B cell (primary cell): ENCODE measurements around the gene GKN1. TPM values are rescaled to one million over a fixed set of nuclear protein-coding genes. Genes with fewer than 3 reads are reported as not detected.

Source experiments
- ATAC-seq: fragments of 200-7000 bp; cut with Tn5 transposase; one replicate; pipeline ENCODE4 v1.10.0; 2021; ENCODE audit warnings: low read depth, mild to moderate bottlenecking, moderate number of reproducible peaks, moderate library complexity
- CTCF ChIA-PET: fragments of 350-600 bp; sonication (Branson Sonifier 250); formaldehyde crosslinking; loops from one replicate; lab custom pipeline; 2021; ENCODE audit warnings: antibody characterized with exemption, inconsistent platforms; lab: Charles Lee
- POLR2A ChIA-PET: fragments of 350-600 bp; sonication (Branson Sonifier 250); formaldehyde crosslinking; loops from one replicate; lab custom pipeline; 2021; ENCODE audit warnings: antibody characterized with exemption; lab: Charles Lee
- DNase-seq: peaks from one replicate; pipeline ENCODE4 v3.0.0; 2013
- H2AFZ ChIP-seq: 2 replicates; pipeline ENCODE4 v1.6.1; 2012; ENCODE audit warnings: mild to moderate bottlenecking, low read depth, low read length; ENCODE audit not compliant: insufficient read depth, poor library complexity, severe bottlenecking
- H3K27ac ChIP-seq, 2 donors: 1 replicate in 1 of 2; 2 replicates in 1 of 2; pipeline ENCODE4 v1.5.1; 2012 to 2013; ENCODE audit warnings: low read length in 2 of 2, mild to moderate bottlenecking in 2 of 2, moderate library complexity in 1 of 2
- H3K27me3 ChIP-seq, 4 experiments: fragments of 200-600 bp in 1 of 4; sonication (generic) in 1 of 4; replicated peaks in 1 of 4; 1 replicate in 2 of 4; 2 replicates in 2 of 4; pipeline versions ENCODE4 v1.6.1 to v1.7.0; 2013 to 2016; ENCODE audit warnings: low read length in 3 of 4, mild to moderate bottlenecking in 2 of 4, mixed read lengths in 1 of 4, moderate library complexity in 1 of 4; ENCODE audit not compliant: insufficient read depth in 4 of 4, control insufficient read depth in 3 of 4; ENCODE audit errors: control extremely low read depth in 1 of 4
- H3K36me3 ChIP-seq, 2 experiments: replicated peaks in 1 of 2; 1 replicate in 1 of 2; 2 replicates in 1 of 2; pipeline versions ENCODE4 v1.6.1 to v1.7.1; 2013; ENCODE audit warnings: low read length in 1 of 2; ENCODE audit not compliant: insufficient read depth in 2 of 2, control insufficient read depth in 1 of 2; ENCODE audit errors: control extremely low read depth in 1 of 2, extremely low read depth in 1 of 2
- H3K4me1 ChIP-seq, 2 donors: fragments of 200-600 bp in 1 of 2; sonication (generic) in 1 of 2; 1 replicate in 1 of 2; 2 replicates in 1 of 2; pipeline versions ENCODE4 v1.5.1 to v1.6.1; 2013 to 2017; ENCODE audit warnings: low read length in 2 of 2; ENCODE audit not compliant: control insufficient read depth in 2 of 2, insufficient read depth in 2 of 2
- H3K4me2 ChIP-seq: replicated peaks from 2 replicates; pipeline ENCODE3; 2012; ENCODE audit warnings: mild to moderate bottlenecking, low read depth, low read length; ENCODE audit not compliant: poor library complexity, severe bottlenecking
- H3K4me3 ChIP-seq, 5 experiments: fragments of 200-600 bp in 1 of 5; sonication (generic) in 1 of 5; 1 replicate in 3 of 5; 2 replicates in 2 of 5; pipeline versions ENCODE4 v1.5.1 to v1.7.0; 2011 to 2016; ENCODE audit warnings: low read length in 4 of 5, mild to moderate bottlenecking in 4 of 5, low read depth in 2 of 5, control low read depth in 1 of 5, moderate library complexity in 1 of 5; ENCODE audit not compliant: insufficient read depth in 1 of 5; ENCODE audit errors: control extremely low read depth in 1 of 5, extremely low read depth in 1 of 5
- H3K79me2 ChIP-seq: fragments of 200-600 bp; sonication (generic); one replicate; pipeline ENCODE4 v1.6.0; 2016; ENCODE audit warnings: low read length; ENCODE audit not compliant: control insufficient read depth, insufficient read depth
- H3K9ac ChIP-seq: fragments of 200-600 bp; sonication (generic); 2 replicates; pipeline ENCODE4 v1.6.1; 2017; ENCODE audit warnings: mild to moderate bottlenecking, low read length, moderate library complexity
- H3K9me3 ChIP-seq, 3 donors: one replicate each; pipeline versions ENCODE4 v1.6.1 to v1.7.1; 2013; ENCODE audit warnings: low read length in 2 of 3; ENCODE audit not compliant: control insufficient read depth in 2 of 3, insufficient read depth in 1 of 3; ENCODE audit errors: control extremely low read depth in 1 of 3
- H4K20me1 ChIP-seq: 2 replicates; pipeline ENCODE4 v1.6.0; 2012; ENCODE audit warnings: mild to moderate bottlenecking, low read length; ENCODE audit not compliant: insufficient read depth, control insufficient read depth, poor library complexity, severe bottlenecking
- H3K27ac Mint-ChIP-seq: one replicate; pipeline ENCODE4 v1.8.0; 2021; ENCODE audit warnings: mixed read lengths
- H3K27me3 Mint-ChIP-seq: one replicate; pipeline ENCODE4 v1.8.0; 2021; ENCODE audit warnings: mixed read lengths
- H3K4me1 Mint-ChIP-seq: one replicate; pipeline ENCODE4 v1.8.0; 2021; ENCODE audit warnings: mixed read lengths
- H3K4me3 Mint-ChIP-seq: one replicate; pipeline ENCODE4 v1.8.0; 2021; ENCODE audit warnings: mixed read lengths
- H3K9me3 Mint-ChIP-seq: one replicate; pipeline ENCODE4 v1.8.0; 2022; ENCODE audit warnings: mixed read lengths; ENCODE audit not compliant: insufficient read depth
- EZH2 ChIP-seq: IDR thresholded peaks from 2 replicates; pipeline ENCODE4 v1.6.1; 2012; ENCODE audit warnings: borderline replicate concordance, low read depth, mild to moderate bottlenecking, moderate library complexity, low read length; ENCODE audit not compliant: insufficient read depth, poor library complexity, severe bottlenecking
- WGBS: methylation state at CpG from one replicate; pipeline ENCODE4 v1.1.5; 2013; ENCODE audit warnings: missing lambda C conversion rate; ENCODE audit not compliant: insufficient coverage; 5-methylcytosine and 5-hydroxymethylcytosine counted together
- intact Hi-C: fragments of 100-400 bp; cut with micrococcal nuclease; formaldehyde crosslinking; loops from one replicate; pipeline ENCODE4 v1.10.0; 2022
- polyA plus RNA-seq: library from polyadenylated mRNA; depleted of rRNA; stranded (reverse); fragments of >200 nt; gene quantifications from 2 replicates; pipeline ENCODE4 v1.2.3, GENCODE V29; 2012
- total RNA-seq, 2 donors: library from RNA; stranded (reverse); fragments of 120-200 nt in 1 of 2; gene quantifications; 1 replicate in 1 of 2; 2 replicates in 1 of 2; pipeline versions ENCODE4 v1.2.3 to v1.2.4, GENCODE V29; 2013 to 2022
- TF ChIP-seq, protein P1 (sequence below): fragments of 200-600 bp; IDR thresholded peaks from one replicate; pipeline ENCODE4 v1.8.0; 2022; ENCODE audit warnings: antibody characterized with exemption, mild to moderate bottlenecking

The GKN1 gene
- total and polyA plus RNA-seq, 2 donors (not counting 1 experiment from before 2014, with no cell fraction given) = not detected

DNA sequence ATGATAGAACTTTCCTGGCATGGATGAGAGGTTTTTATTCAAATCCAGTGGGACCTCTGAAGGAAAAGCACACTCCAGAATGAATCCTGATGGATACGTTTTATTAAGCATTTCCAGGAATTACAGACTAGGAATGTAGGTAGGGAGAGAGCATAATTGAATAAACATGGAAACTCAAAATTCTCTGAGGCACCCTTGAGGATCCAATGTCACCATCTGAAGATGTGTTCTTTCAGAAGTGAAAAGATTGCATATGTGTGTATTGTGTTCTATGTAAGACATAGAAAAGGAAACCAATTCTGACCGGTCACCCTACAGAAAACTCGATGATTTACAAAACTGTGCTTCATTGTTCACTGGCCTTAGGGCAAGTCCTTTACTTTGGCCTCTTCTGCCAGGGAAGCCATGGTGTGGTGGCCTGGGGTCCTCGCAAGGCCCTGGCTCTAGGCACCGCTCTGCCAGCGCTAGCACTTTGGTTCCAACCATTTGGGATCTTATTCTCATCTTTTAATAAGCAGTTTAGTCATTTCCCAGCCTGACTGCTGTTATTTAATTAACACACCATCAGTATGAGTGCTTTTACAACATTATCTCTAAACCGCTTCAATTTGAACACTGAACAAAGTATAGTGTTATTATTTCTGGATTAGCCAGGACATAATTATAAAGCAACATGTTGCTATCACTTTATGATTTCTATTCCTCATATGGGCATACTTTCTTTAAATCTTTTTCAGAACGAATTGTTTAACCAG is 4.5 kb upstream of the GKN1 start:
- Histone ChIP-seq H3K4me2 (no peak overlapping the region), H4K20me1 (no peaks in the 10 kb centered on the region), H3K4me3 (no peak overlapping the region), H3K9me3 (peaks cover 0 to 1% (median 0%) of the 10 kb centered on the region in 3 donors), H3K79me2 (no peaks in the 10 kb centered on the region), H3K36me3 (no peaks in the 10 kb centered on the region), H3K9ac (no peak overlapping the region), H2AFZ (no peak overlapping the region), H3K27me3 (peaks cover 0 to 9% (median 1%) of the 10 kb centered on the region in 4 experiments), H3K4me1 (no peaks in the 10 kb centered on the region), H3K27ac (no peak overlapping the region)
- H3K9me3 Mint-ChIP-seq = no peaks in the 10 kb centered on the region
- intact Hi-C loops = no loop called here
- no peak for DNase-seq
- TF ChIP-seq, protein P1, sequence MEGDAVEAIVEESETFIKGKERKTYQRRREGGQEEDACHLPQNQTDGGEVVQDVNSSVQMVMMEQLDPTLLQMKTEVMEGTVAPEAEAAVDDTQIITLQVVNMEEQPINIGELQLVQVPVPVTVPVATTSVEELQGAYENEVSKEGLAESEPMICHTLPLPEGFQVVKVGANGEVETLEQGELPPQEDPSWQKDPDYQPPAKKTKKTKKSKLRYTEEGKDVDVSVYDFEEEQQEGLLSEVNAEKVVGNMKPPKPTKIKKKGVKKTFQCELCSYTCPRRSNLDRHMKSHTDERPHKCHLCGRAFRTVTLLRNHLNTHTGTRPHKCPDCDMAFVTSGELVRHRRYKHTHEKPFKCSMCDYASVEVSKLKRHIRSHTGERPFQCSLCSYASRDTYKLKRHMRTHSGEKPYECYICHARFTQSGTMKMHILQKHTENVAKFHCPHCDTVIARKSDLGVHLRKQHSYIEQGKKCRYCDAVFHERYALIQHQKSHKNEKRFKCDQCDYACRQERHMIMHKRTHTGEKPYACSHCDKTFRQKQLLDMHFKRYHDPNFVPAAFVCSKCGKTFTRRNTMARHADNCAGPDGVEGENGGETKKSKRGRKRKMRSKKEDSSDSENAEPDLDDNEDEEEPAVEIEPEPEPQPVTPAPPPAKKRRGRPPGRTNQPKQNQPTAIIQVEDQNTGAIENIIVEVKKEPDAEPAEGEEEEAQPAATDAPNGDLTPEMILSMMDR = no peak
- TF ChIP-seq EZH2 = no peak
- WGBS = 97% methylated on average over 4 of the region's 8 CpGs
- CTCF ChIA-PET = no interaction called here
- no peaks in the 10 kb centered on the region for H3K4me1 Mint-ChIP-seq
- H3K4me3 Mint-ChIP-seq = no peak overlapping the region
- POLR2A ChIA-PET = no interaction called here
- H3K27ac Mint-ChIP-seq = no peak overlapping the region
- no peak for ATAC-seq
- H3K27me3 Mint-ChIP-seq = peaks cover 10% of the 10 kb centered on the region

GRCh38 chr2:68970566-68971265 is 3.7 kb upstream of the GKN1 start:
- Histone ChIP-seq H3K36me3 (no peaks in the 10 kb centered on the region), H4K20me1 (no peaks in the 10 kb centered on the region), H3K4me3 (no peak overlapping the region), H3K27me3 (peaks cover 0 to 9% (median 3%) of the 10 kb centered on the region in 4 experiments), H3K79me2 (no peaks in the 10 kb centered on the region), H3K4me2 (no peak overlapping the region), H2AFZ (no peak overlapping the region), H3K9me3 (peaks cover 0 to 1% (median 0%) of the 10 kb centered on the region in 3 donors), H3K27ac (no peak overlapping the region), H3K4me1 (no peaks in the 10 kb centered on the region), H3K9ac (no peak overlapping the region)
- Mint-ChIP-seq H3K27ac (no peak overlapping the region), H3K4me1 (no peaks in the 10 kb centered on the region), H3K9me3 (no peaks in the 10 kb centered on the region), H3K4me3 (no peak overlapping the region), H3K27me3 (peaks cover 9% of the 10 kb centered on the region)
- intact Hi-C loops = no loop called here
- TF ChIP-seq, protein P1 = no peak
- TF ChIP-seq EZH2 = no peak
- CTCF ChIA-PET = no interaction called here
- DNase-seq (no peak), ATAC-seq (no peak)
- 100% methylated on average over 1 of the region's 8 CpGs for WGBS
- POLR2A ChIA-PET = interaction anchor here (0.6 kb wide), 1 partner anchor 1136 kb away, joined by 4 read pairs; no protein-coding TSS in a partner anchor
